CD4-positive, alpha-beta T cell treated with Interleukin-17A for 4 hours (primary cell): ENCODE results near the gene IGLON5.
A peak's percentile ranks its signal among the peaks of the same experiment; 100 is the strongest.

Experiments
- DNase-seq: peaks from one replicate; pipeline ENCODE4 v3.0.0-alpha.2; 2020; ENCODE audit warnings: mixed read lengths

The IGLON5 gene

DNA sequence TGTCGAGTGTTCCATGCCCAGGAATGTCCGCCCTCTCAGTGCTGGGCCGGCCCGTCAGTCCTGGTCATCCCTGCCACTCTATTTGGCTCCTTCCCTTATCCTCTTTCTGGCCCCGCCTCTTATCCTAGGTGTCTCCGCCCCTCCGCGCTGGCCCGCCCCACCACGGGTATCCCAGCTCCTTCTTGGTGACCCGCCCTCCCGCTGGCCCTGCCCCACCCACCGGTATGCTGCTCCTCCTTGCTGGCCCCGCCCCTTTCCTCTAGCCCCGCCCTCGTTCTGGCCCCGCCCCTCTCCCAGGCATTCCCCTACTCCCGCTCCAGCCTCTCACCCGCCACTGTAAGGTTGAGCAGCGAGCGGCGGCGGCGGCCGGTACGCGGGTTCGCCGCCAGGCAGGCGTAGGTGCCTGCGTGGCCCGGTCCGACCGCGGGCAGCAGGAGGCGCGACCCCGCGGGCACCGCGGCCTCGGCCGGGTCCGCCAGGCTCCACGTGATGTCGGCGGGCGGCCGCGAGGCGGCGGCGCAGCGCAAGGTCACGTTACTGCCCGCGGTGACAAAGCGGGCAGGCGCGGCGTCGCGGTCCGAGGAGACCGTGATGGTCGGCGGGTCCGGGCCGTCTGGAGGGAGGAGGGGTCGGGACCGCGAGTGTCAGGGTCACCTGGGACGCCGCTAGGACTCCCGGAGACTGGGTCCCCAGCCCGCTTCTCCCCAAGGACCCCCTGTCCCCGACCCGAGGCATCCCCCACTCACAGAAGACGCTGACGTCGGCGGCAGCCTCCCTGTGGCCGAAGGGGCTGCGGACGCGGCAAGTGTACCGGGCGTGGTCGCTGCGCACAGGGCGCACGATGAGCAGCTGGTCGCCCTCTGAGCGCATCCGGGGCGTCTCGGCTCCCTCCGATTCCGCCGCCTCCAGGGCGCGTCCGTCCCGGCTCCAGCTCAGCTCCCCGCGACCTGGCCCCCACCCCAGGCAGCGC lies 28.5 kb downstream of the IGLON5 start:
- peak; percentile 93 for DNase-seq

GRCh38 chr19:51341066-51341465 lies 29.6 kb downstream of the IGLON5 start:
- DNase-seq = no peak

DNA sequence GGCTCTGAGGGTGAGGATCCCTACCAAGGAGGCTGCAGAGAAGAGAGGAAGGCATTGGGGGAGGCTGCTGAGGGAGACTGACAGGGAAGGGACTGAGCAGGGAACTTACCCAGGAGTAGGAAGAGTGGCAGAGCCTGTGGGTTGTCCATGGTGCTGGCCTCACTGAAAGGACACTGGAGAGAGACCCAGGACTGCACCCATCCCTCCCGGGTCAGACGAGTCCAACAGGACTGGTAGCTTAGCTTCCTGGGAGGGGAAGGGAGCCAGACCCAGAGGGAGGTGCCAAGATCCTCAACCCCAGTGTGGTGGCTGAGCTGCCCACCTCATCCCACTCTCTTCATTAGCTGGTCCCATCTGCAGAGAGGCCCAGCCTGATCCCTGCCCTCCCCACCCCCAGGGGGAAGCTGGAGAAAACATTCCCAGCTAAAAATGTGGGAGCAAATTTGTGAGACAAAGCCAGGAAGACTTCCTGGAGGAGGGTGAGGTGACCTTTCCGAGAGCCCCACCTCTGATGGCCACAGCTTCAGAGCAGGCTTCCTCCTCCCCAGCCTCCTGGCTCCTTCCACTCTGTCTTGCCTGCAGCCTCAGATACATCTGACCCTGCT lies 30.6 kb downstream of the IGLON5 start, which contains the start of gene VSIG10L:
Gene VSIG10L (minus strand): TSS at position 164 of the 605 bp plus-strand sequence. CDS start 15 bp downstream, at position 149.
- DNase-seq = no peak

DNA sequence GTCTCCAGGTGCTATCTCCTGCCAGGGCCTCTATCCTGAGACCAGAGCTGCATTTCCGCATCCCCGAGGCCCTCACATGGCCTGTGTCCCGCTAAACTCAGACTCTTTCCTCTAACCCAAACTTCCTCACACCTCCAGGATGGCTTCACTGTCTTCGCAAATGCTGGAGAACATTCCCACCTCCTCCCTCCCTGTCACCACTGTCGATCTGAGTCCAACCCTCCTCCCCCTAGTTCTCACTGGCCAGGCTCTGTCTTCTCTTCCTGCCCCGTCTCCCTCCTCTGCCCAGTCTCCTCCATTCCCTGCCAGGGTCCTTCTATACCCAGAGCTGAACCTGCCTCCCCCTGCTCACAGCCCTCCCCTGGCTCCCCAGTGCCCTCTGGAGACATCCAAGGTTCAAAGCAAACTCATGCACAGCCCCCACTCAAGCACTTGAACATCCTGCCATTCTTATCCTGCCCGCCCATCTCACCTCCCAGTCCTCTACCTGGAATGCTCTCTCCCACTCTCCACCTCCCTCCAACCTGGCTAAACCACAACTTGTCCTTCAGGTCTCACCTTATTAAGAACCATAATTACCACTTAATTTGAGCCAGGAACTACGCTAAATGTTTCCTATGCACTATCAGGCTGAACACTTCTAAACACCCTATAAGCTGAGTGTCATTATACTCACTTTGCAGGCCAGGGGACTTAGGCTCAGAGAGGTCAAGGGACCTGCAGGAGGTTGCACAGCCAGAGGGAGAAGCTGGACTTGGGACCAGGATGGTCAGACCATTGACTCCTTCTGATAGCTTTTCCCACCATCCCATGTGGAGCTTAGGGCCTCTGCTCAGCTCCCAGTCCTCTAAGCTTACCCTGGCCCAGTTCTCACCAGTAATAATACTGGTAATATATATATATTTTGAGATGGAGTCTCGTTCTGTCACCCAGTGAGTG lies 31.5 kb downstream of the IGLON5 start:
- DNase-seq = no peak

DNA sequence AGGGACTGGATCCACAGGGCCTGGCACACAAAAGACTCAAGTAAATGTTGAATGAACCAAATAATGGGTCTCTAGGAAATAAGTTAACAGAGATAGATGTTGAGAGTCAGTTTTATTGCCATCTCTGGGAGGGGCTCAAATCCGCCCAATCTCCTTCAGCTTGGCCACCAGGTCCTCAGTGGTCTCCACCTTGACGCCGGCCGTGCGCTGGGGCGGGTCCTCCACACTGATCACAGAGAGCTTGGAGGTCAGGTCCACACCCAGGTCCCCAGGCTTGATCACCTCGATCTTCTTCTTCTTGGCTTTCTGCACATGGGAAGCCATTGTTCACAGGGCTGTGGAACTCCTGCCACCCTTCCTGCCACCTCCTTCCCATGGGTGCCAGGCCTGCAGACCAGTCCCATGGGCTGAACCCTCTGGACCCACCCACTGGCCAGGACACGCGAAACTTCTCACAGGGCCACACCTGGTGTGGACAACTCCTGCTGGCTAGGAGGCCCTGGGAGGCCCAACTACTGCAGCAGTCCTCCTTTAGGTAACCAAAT lies 33.7 kb downstream of the IGLON5 start:
- DNase-seq = no peak

DNA sequence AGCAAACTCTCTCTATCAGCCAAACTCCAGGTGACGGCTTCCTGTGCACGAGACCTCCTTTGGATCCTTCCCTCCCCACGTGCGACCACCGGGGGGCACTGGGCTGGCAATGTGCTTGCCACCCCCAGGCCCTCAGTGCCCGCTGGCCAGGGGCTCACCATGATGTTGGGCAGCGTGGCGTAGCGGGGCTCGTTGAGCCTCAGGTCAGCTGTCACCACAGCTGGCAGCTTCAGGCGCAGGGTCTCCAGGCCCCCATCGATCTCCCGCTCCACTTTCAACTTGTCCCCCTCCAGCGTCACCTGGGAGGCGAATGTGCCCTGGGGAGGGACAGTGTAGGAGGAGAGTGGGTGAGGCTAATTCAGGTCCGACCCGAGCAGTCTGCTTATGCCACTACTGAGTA lies 35.3 kb downstream of the IGLON5 start:
- DNase-seq = no peak

DNA sequence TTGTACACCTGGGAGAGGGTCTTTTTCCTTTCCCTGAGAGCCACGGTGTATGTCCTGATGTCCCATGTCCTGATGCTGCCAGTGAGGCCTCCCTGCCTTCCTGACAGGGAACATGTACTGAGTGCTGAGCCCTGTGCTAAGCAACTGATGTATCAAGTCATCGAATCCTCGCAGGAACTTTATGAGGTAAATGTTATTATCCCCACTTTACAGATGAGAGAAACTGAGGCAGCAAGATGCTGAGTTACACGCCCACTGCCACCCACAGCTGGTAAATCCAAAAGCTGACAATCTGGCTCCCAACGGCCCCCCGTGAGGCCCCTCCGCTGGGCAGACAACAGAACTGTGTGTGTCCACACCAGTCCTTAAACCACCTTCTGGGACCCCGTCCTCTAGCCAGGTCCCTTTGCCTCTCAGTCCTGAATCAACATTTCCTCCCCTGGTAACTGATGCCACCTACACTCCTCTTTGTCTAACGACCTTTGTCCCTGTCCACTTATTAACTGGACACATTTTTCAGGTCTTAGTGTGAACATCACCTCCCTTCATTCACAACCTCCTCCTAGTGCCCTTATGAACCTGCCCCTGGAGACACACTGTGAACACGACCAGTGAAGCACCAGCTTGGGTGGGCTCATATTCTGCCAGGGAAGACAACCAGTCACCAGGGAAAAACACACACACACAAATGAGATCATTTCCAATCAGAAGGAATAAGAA lies 35.9 kb downstream of the IGLON5 start:
- no peak for DNase-seq

DNA sequence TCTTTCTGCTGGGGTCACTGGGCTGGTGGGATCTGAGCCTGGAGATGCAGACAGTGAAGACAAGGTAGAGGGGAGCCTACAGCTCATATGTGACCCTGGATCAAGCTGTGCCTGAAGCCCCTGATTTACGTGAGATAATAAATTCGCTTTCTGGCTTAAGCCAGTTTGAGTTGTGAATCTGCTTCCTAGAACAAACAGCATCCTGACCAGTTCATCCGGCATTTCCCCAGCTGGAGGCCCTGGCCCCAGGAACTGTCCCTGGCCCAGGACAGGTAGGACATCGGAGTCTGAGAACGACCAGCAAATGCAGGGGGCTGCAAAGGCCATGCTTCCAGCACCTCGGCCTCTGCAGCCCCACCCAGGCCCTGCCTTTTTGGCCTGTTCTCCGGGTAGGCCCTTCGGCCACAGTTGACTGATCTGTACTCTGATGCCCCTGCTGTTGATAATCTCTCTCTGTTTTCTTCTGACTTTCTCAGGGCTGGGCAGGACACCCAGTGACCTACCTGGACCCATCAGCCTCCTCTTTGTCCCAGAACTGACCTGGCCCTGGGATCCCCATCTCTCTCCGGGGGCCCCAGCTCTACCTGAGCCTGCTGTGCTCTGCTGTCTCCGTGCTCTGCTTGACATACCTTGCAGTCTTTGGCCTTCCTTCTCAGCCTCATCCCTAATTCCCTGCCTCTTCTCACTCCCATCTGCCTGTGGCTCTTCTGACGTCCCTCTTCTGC lies 40.0 kb downstream of the IGLON5 start:
- no peak for DNase-seq

DNA sequence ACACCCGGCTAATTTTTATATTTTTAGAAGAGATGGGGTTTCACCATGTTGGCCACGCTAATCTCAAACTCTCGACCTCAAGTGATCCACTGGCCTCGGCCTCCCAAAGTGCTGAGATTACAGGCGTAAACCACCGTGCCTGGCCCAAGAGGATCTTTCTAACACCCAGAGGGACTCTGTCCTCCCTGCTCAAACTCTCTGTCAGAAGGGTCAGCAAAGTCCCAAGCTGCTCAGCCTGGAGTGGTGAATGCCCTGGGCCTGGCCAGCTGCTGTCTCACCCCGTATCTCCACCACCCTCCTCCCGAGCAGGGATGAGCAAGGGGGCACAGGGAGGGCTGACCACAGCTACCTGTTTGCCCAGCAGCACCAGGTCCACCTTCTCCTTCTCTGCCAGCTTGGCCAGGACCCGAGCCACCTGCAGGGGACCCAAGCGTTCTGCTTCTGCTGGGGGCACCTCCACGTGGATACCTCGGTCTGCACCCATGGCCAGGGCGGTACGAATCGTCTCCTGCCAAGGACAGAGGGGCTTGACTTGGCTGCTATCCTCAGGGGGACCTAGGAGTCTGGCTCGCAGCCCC lies 41.4 kb downstream of the IGLON5 start:
- no peak for DNase-seq

DNA sequence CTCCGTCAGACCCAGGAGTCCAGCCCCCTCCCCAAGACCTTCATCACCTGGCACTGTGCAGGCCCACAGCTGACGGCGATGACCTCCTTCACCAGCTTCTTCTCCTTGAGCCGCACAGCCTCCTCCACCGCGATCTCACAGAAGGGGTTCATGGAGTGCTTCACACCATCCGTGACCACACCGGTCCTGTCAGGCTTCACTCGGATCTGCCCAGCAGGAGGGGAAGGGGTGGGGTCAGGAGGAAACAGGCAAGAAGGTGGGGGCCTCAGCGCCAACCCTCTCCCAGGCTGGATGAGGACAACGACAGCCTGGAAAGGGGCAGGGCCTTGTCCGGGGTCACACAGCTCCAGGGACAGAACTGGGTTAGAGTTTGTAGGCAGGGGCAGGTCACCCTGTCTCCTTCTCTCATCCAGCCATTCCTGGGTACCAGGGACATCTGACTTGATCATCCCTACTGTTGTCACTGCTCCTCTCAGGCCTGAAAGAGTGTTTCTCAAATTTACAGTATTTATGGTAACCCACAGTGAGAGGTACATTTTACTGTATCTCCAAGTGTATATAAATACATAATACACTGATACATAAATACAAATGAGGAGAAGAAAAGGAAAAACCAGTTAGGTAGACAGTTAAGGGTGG lies 42.8 kb downstream of the IGLON5 start:
- no peak for DNase-seq

- peak; percentile 41 for DNase-seq
These were observed 43.3 kb downstream of the IGLON5 start for GRCh38 chr19:51354742-51355148.

DNA sequence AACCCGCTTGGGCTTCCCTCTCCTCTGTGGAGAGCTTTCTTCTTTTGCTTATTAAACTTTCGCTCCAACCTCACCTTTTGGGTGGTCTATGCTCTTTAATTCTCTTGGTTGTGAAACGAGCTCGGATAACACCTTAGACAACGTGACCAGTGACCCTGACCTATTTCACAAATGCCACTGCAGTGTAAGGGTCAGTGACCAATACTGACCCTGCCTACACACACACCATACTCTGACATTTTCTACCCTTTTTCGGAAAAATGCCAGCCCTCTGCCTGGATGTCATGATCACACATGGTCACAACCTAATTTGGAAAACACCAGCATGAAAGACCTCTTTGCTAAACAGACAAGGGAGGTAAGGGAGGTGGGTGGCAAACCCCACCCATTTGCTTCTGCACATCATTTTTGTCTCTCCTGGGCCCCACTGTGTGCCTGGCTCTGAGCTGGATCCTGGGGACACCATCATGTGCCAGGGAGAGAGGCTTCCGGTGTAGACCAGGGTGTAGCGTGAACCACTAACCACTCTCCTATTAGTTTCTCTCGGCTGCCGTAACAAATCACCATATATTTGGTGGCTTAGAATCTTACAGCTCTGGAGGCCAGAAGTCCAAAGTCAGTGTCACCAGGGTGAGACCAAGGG lies 44.8 kb downstream of the IGLON5 start:
- no peak for DNase-seq

DNA sequence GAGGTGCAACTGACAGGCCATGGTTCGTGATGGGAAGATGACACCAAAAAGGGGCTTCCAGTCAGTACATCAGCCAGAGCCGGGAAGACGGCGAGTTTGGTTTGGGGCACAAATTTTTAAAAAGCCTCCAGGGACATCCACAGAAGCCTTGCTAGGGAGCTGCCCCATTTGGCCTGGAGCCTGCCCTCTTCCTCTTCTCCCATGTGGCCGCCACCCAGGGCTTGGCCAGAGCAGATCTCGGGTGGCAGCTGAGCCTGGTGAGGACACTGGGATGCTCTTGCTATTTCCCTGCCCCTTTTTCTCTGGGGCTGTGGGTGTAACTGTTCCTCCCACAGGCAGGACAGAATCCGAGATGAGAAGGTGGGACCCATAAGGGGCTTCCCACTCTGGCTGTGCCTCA lies 46.5 kb downstream of the IGLON5 start:
- DNase-seq = no peak

DNA sequence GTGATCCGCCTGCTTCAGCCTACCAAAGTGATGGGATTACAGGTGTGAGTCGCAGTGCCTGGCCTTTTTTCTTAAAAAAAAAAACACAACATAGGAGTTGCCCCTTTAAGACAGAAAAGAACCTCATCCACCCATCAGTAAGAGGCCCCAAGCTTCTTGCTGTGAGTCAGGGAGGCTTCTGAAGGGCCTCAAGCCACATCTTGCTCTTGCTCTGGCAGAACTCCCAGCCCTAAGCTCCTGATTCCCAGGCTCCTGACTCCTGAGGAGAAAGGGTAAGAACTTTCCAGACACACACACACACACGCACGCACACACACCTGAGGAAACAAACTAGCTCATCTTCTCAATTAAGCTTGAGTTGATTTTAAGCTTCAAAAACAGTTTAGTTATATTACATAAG lies 47.9 kb downstream of the IGLON5 start:
- DNase-seq = no peak

DNA sequence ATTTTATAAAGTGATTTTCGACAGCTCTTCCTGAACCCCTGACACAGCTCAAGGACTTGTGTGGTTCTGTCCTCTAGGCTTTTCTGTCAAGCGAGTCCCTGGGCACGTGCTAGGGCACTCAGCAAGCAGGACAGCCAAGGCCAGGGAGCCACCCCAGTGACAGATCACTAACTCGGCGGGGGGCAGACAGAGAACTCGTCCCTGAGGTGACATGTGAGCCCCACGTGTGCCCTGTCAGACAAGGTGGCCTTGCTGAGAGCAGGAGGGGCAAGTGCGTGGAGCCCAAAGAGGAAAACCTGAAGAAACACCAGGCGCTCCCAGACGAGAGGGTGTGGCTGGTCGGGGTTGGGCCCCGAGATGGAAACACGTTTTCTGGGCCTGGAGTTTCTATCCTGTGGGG lies 49.8 kb downstream of the IGLON5 start:
- DNase-seq = no peak

GRCh38 chr19:51364200-51365106 lies 53.0 kb downstream of the IGLON5 start:
- no peak for DNase-seq

DNA sequence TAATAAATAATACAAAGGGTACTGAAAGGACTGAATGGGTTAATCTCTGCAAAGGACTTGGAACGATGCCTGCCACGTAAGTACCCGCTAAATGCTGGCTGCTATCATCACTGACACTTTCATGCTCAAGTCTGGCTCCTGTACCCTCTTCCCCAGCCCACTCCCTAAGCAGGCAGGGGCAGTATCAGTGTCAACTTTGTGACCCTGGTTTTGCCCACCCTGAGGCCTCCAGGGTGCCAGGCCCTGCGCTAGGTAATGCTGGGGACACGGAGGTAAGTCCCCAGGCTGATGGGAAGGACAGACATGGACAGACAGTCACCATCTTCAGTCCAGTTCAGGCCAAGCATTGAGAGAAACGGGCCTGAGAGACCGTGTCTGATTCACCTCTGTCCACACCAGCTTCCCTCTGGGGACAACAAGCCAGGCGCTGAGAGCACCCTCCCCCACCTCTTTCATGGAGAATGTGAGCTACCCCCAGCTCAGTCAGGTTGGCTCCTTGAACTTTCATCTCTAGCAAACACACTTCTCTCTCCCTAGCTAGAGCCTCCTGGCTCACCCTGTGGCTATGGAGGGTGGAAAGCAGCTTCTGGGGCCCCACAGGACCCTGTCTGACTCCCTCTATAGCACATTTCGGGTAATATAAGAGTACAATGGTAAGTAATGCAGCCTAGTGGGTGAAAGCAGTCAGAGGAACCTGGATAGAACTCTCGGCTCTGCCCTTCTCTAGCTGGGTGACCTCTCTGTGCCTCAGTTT lies 53.9 kb downstream of the IGLON5 start:
- peak; percentile 27 for DNase-seq

DNA sequence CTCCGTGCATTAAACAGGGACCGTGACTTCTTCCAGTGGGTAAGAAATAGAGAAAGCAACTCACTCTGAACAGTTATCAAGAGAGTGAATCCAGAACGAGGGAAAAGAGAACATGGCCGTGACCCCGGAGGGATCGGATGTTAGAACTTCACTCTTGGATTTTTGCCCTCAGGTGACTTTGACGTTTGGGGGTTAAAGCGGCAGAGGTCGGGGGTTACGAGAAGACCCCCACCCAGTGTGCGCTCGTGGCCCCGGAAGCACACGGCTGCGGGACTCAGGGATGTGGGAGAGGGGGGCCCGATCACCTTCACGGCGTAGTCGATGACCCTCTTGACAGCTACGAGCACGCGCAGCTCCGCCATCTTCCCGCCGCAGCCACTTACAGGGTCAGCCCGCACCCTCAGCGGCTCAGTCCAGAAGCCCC lies 54.5 kb downstream of the IGLON5 start, which contains the start of gene ETFB:
Gene ETFB (minus strand): TSS at position 424 of the 424 bp plus-strand sequence. CDS start 62 bp downstream, at position 362.
- DNase-seq = no peak
